ENCODE measurements around the gene GPR157.
"Not testable (repeated sequence)": the region's sequence is repeated elsewhere in the genome, so short reads cannot be mapped to it uniquely, and the experiment has no call there.

The GPR157 gene

GRCh38 chr1:9128166-9128519 is 759 bp downstream of the GPR157 start:
- whole genome bisulfite sequencing, 2 experiments (ENCODE audit: insufficient coverage in 2 of 2): 65 to 68% methylated on average over 11 to 14 of the region's 16 CpGs
- peak overlapping the region; percentile 47 for H3K4me3 ChIP-seq (ENCODE audit: extremely low read depth, insufficient read depth, low read length, poor library complexity, severe bottlenecking)

GRCh38 chr1:9127395-9128165 is 1.3 kb downstream of the GPR157 start:
- H3K4me3 ChIP-seq (ENCODE audit: extremely low read depth, insufficient read depth, low read length, poor library complexity, severe bottlenecking): peak overlapping the region; percentile 47
- WGBS, 2 experiments (ENCODE audit: insufficient coverage in 2 of 2): 84 to 86% methylated on average over 18 to 19 of the region's 19 CpGs
- H3K9me3 ChIP-seq (ENCODE audit: control insufficient read depth, low read length): no peaks in the 10 kb centered on the region
- peaks cover 9% of the 10 kb centered on the region for H3K4me1 ChIP-seq (ENCODE audit: control insufficient read depth, insufficient read depth, low read length, poor library complexity, severe bottlenecking)
- no peaks in the 10 kb centered on the region for H3K36me3 ChIP-seq (ENCODE audit: control insufficient read depth, insufficient read depth, low read length)
- no peak overlapping the region for H3K27ac ChIP-seq (ENCODE audit: low read depth, low read length, severe bottlenecking)

More at GRCh38 chr1:9128166-9128519, 759 bp downstream of the GPR157 start:
- Histone ChIP-seq H3K27ac (ENCODE audit: low read depth, low read length, severe bottlenecking) (no peak overlapping the region), H3K9me3 (ENCODE audit: control insufficient read depth, low read length) (no peaks in the 10 kb centered on the region), H3K36me3 (ENCODE audit: control insufficient read depth, insufficient read depth, low read length) (no peaks in the 10 kb centered on the region), H3K4me1 (ENCODE audit: control insufficient read depth, insufficient read depth, low read length, poor library complexity, severe bottlenecking) (peaks cover 9% of the 10 kb centered on the region)

- Histone ChIP-seq H3K4me3 (ENCODE audit: extremely low read depth, insufficient read depth, low read length, poor library complexity, severe bottlenecking) (no peak overlapping the region), H3K36me3 (ENCODE audit: control insufficient read depth, insufficient read depth, low read length) (no peaks in the 10 kb centered on the region), H3K9me3 (ENCODE audit: control insufficient read depth, low read length) (no peaks in the 10 kb centered on the region), H3K4me1 (ENCODE audit: control insufficient read depth, insufficient read depth, low read length, poor library complexity, severe bottlenecking) (peaks cover 9% of the 10 kb centered on the region), H3K27ac (ENCODE audit: low read depth, low read length, severe bottlenecking) (no peak overlapping the region)
- WGBS, 2 experiments (ENCODE audit: insufficient coverage in 2 of 2): 75 to 100% methylated on average over 1 of the region's 2 CpGs
Observed at GRCh38 chr1:9126511-9126910, 2.4 kb downstream of the GPR157 start.

GRCh38 chr1:9125847-9126246 is 3.1 kb downstream of the GPR157 start:
- not testable (repeated sequence) for H3K4me3 ChIP-seq (ENCODE audit: extremely low read depth, insufficient read depth, low read length, poor library complexity, severe bottlenecking); H3K4me1 ChIP-seq (ENCODE audit: control insufficient read depth, insufficient read depth, low read length, poor library complexity, severe bottlenecking); H3K27ac ChIP-seq (ENCODE audit: low read depth, low read length, severe bottlenecking); H3K36me3 ChIP-seq (ENCODE audit: control insufficient read depth, insufficient read depth, low read length); H3K9me3 ChIP-seq (ENCODE audit: control insufficient read depth, low read length)
- WGBS, 2 experiments (ENCODE audit: insufficient coverage in 2 of 2): 88 to 97% methylated on average over 6 to 7 of the region's 9 CpGs

- Histone ChIP-seq H3K9me3 (ENCODE audit: control insufficient read depth, low read length) (no peaks in the 10 kb centered on the region), H3K27ac (ENCODE audit: low read depth, low read length, severe bottlenecking) (no peak overlapping the region), H3K4me1 (ENCODE audit: control insufficient read depth, insufficient read depth, low read length, poor library complexity, severe bottlenecking) (peaks cover 9% of the 10 kb centered on the region), H3K4me3 (ENCODE audit: extremely low read depth, insufficient read depth, low read length, poor library complexity, severe bottlenecking) (no peak overlapping the region), H3K36me3 (ENCODE audit: control insufficient read depth, insufficient read depth, low read length) (no peaks in the 10 kb centered on the region)
- WGBS, 2 experiments (ENCODE audit: insufficient coverage in 2 of 2): 75 to 100% methylated on average over 2 to 4 of the region's 4 CpGs
Observed at GRCh38 chr1:9125325-9125724, 3.6 kb downstream of the GPR157 start.

GRCh38 chr1:9124389-9124788 is 4.5 kb downstream of the GPR157 start:
- H3K4me1 ChIP-seq (ENCODE audit: control insufficient read depth, insufficient read depth, low read length, poor library complexity, severe bottlenecking); H3K27ac ChIP-seq (ENCODE audit: low read depth, low read length, severe bottlenecking); H3K9me3 ChIP-seq (ENCODE audit: control insufficient read depth, low read length); H3K4me3 ChIP-seq (ENCODE audit: extremely low read depth, insufficient read depth, low read length, poor library complexity, severe bottlenecking); H3K36me3 ChIP-seq (ENCODE audit: control insufficient read depth, insufficient read depth, low read length): not testable (repeated sequence)
- 81 to 95% methylated on average over 3 to 5 of the region's 8 CpGs for WGBS, 2 experiments (ENCODE audit: insufficient coverage in 2 of 2)

- WGBS, 2 experiments (ENCODE audit: insufficient coverage in 2 of 2): 72% methylated on average over 2 of the region's 2 CpGs; no CpG with 5 or more reads in 1 of the 2 experiments
- H3K4me3 ChIP-seq (ENCODE audit: extremely low read depth, insufficient read depth, low read length, poor library complexity, severe bottlenecking); H3K9me3 ChIP-seq (ENCODE audit: control insufficient read depth, low read length); H3K4me1 ChIP-seq (ENCODE audit: control insufficient read depth, insufficient read depth, low read length, poor library complexity, severe bottlenecking); H3K36me3 ChIP-seq (ENCODE audit: control insufficient read depth, insufficient read depth, low read length); H3K27ac ChIP-seq (ENCODE audit: low read depth, low read length, severe bottlenecking): not testable (repeated sequence)
Observed at GRCh38 chr1:9123665-9124064, 5.2 kb downstream of the GPR157 start.

GRCh38 chr1:9121496-9122409 is 7.1 kb downstream of the GPR157 start:
- H3K36me3 ChIP-seq (ENCODE audit: control insufficient read depth, insufficient read depth, low read length): no peaks in the 10 kb centered on the region
- 84 to 88% methylated on average over 11 of the region's 22 CpGs for WGBS, 2 experiments (ENCODE audit: insufficient coverage in 2 of 2)

GRCh38 chr1:9120312-9120958 is 8.5 kb downstream of the GPR157 start:
- H3K27ac ChIP-seq (ENCODE audit: low read depth, low read length, severe bottlenecking): no peak overlapping the region
- no peaks in the 10 kb centered on the region for H3K9me3 ChIP-seq (ENCODE audit: control insufficient read depth, low read length)
- WGBS, 2 experiments (ENCODE audit: insufficient coverage in 2 of 2): 79 to 92% methylated on average over 8 to 9 of the region's 9 CpGs
- H3K4me3 ChIP-seq (ENCODE audit: extremely low read depth, insufficient read depth, low read length, poor library complexity, severe bottlenecking): no peak overlapping the region
- no peaks in the 10 kb centered on the region for H3K36me3 ChIP-seq (ENCODE audit: control insufficient read depth, insufficient read depth, low read length)
- no peaks in the 10 kb centered on the region for H3K4me1 ChIP-seq (ENCODE audit: control insufficient read depth, insufficient read depth, low read length, poor library complexity, severe bottlenecking)

More at GRCh38 chr1:9121496-9122409, 7.1 kb downstream of the GPR157 start:
- H3K4me3 ChIP-seq (ENCODE audit: extremely low read depth, insufficient read depth, low read length, poor library complexity, severe bottlenecking): no peak overlapping the region
- no peak overlapping the region for H3K27ac ChIP-seq (ENCODE audit: low read depth, low read length, severe bottlenecking)
- H3K4me1 ChIP-seq (ENCODE audit: control insufficient read depth, insufficient read depth, low read length, poor library complexity, severe bottlenecking): no peaks in the 10 kb centered on the region
- no peaks in the 10 kb centered on the region for H3K9me3 ChIP-seq (ENCODE audit: control insufficient read depth, low read length)

GRCh38 chr1:9119745-9120144 is 9.2 kb downstream of the GPR157 start:
- Histone ChIP-seq H3K27ac (ENCODE audit: low read depth, low read length, severe bottlenecking) (no peak overlapping the region), H3K4me1 (ENCODE audit: control insufficient read depth, insufficient read depth, low read length, poor library complexity, severe bottlenecking) (no peaks in the 10 kb centered on the region), H3K4me3 (ENCODE audit: extremely low read depth, insufficient read depth, low read length, poor library complexity, severe bottlenecking) (no peak overlapping the region), H3K9me3 (ENCODE audit: control insufficient read depth, low read length) (no peaks in the 10 kb centered on the region), H3K36me3 (ENCODE audit: control insufficient read depth, insufficient read depth, low read length) (no peaks in the 10 kb centered on the region)
- WGBS, 2 experiments (ENCODE audit: insufficient coverage in 2 of 2): 74 to 84% methylated on average over 5 to 9 of the region's 9 CpGs

Measured in mesodermal cell (in vitro differentiated cells).